HG02970 (cell line): ENCODE measurements around the gene NRAP.

ENCODE experiments used
- ATAC-seq: cut with Tn5 transposase; IDR thresholded peaks from one replicate; pipeline ENCODE4 v1.9.1; 2021; ENCODE audit warnings: mild to moderate bottlenecking, moderate library complexity, moderate number of reproducible peaks; ENCODE audit not compliant: unreplicated experiment, low FRiP score

Gene NRAP

DNA sequence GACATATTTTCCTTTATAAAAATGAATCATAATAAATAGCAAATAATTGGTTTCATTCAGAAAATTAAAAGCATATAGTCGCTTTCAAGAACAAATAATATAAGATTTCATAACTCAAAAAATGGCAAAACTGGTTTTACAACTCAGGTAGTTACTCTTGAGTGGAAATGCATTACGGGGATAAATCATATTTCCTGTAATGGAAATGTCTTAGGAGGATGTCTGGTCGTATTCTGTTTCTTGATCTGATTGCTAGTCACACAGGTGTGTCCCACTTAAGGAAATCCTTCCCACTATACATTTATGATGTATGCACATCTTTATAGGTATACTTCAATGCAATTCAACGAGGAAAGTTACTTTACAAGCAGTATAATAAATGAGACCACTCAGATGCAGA is 20.7 kb downstream of the NRAP start:
- ATAC-seq, result no peak

DNA sequence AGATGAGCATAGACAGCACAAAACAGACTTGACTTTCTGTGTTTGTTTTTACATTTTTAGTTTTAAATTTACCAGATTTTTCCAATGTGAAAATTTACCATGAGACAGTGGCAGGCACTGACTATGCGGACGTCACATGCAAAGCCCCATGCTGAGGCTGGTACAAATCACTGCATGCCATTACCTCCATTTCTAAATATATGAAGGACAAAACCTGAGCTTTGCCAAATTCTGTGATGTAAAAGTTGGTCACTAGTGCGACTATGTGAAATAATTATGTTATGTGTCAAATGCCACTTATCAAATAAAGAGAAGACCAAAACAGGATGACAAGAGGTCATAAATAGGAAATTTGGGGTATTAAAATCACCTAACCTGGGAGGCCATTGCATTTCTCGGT is 22.1 kb downstream of the NRAP start:
- ATAC-seq, result no peak

DNA sequence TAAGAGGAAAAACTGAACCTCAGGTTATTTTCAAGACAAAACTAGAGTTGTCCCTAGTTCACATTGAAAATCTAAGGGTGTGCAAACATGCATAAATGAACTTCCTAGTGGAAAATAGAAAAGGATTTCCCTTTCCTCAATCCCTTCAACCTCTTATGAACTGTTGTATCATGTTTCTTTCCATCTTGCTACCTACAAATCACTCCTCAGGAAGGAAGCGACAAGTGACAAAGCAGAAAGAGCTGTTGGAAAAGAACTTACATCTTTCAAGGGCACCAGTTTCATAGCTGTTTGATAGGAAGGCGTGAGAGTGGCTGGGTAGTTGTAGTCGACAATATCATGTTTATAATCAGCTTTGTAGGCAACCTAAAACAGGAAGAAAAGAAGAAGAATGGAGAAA is 23.9 kb downstream of the NRAP start:
- no peak for ATAC-seq

DNA sequence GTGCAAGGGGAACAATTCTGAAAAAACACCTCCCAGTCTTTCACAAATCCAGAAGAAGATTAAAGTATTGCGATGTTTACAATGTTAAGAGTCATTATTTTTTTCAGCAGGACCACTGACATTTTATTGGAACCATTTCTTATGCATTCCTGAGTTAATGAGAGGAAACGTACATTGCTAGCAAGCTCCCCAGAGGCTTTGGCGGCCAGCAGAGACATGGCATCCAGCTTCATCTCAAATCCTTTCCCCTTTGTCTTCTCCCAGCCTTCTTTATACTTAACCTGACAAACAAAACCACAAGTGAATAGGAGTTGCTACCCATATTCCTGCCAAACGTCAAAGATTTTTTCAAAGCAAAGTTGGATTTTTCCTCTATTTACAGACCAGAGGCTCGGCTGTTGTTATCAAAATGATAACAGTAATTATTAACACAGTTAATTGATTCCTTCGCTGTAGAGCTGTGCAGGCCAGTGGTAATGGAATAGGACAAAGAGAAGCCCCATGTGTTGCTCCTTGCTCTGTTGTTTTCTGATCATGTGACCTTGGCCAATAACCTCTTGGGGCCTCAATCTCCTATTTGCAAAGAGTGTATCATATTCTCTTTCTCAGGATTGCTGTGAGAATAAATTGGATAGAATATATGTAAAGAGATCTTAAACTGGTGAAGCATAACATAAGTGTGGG is 32.0 kb downstream of the NRAP start:
- ATAC-seq, result no peak

DNA sequence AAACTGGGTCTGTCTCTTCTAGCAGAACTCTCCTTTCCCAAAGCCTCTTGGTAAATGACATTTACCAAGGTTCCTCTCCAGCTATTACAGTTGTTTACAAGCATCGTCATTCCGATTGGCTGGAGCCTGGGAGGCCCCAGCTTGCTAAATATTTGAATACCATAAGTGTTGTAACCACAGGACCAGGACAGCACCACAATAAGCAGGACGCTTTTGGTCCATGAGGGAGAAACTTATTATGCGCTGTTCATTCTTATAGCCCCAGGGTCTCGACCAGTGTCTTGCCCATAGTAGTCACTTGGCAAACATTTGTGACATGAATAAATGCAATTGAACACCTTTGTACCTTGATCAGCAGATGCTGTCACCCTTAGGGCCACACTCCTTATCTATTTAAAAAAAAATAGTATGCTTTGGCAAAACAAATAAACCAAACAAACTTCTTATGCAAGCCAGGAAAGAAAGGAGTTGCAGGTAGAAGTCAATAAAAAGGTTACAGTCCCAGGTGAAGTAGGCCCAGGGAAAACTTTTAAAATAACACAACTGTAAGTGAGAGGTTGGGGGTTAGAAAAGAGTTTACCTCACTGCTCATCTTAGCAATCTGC is 32.8 kb downstream of the NRAP start:
- ATAC-seq, result no peak

DNA sequence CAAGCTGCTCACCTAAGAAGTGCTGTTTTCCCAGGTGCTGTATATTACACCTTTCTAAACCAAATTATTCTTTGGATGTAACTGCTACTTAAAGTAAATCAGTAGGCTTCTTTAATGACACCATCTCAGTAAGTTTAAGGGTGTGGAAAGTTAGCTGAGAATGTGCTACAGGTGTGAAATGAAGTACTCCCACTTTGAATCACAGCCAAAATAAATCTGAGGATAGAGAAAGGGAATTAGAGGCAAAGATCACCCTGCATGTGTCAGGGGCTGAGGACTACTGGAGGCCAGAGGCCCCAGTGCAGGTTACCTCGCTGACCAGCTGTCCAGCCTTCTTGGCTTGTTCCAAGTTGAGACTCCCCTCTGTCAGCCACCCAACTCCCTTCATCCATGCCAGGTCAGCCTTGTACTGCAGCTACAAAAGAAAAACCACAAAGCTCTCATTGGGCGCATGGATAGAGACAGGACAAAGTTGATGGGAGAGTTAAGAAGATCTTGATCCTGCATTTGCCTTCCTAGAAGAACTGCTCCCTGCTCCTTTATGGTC is 35.2 kb downstream of the NRAP start:
- no peak for ATAC-seq

DNA sequence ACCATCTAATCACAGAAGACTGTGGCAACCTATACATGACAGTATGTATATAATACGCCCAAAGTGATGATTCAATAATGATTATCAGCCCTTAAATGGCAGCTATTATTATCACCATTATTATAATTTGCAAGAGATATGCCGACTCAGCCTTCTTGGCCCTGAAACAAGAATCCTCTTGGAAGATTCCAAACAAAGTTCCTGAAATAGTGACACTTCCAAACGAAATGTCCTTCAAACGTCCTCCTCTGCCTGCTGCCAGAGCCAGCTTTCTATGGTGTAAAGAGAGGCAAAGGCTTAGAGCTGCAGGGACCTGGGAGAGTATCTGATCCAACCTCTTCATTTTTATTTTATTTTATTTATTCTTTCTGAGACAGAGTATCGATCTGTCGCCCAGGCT is 36.0 kb downstream of the NRAP start:
- no peak for ATAC-seq

DNA sequence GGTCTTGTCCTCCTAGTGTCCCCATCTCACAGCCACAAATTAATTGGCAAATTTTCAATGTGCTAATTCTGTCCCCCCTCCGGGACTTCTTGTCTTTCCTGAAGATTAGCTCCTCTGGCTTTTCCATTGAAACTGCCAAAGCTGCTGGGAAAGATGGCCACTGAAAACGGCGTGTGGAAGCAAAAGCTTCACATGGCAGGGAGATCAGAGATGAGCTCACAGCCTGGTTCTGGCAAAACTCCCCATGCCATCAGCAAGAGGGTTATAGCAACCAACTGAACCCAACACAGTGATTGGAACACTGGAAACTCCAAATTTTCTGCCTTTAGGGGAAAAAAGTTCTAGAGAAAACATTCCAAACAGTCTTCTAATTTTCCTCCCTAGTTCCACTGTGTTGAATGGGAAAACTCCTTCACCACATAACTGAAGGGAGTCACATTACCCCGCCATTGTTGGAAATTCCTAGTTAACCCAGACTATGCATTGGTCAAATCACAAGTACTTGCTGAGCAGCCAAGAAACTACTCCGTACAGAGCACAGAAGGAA is 37.0 kb downstream of the NRAP start:
- ATAC-seq, result no peak

DNA sequence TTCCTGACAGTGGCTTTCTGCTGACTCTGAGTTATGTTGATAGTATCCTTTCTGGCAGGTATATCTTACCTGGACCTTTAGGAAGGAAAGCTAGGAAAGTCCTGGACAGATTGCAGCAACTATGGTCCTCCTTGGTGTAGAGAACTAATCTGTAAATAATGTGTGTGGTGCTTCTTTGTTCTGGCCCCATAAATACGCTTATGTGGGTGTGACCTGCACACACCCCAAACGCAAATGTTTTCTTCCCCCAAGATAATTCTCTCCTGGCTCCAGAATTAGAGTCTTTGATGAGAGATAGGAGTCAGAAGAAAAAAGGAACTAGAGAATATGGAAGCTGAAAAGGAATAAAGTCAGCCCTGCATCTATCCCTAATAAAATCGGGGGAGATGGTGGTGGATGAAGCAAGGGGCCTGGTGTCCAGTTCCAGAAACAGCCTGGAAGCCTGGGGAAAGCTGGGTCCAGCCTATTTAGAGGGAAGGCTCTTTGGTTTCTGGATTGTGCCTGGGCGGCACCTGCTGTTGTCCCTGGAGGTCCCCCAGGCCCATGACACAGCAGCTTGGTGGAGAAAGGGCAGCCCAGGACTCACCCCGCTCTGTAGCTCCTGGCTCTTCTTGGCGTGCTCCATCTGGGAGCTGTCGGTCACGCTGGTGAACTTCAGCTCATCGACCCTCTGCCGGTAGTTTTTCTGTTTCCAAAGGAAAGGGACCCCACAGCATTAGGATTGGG is 38.2 kb downstream of the NRAP start:
- no peak for ATAC-seq

DNA sequence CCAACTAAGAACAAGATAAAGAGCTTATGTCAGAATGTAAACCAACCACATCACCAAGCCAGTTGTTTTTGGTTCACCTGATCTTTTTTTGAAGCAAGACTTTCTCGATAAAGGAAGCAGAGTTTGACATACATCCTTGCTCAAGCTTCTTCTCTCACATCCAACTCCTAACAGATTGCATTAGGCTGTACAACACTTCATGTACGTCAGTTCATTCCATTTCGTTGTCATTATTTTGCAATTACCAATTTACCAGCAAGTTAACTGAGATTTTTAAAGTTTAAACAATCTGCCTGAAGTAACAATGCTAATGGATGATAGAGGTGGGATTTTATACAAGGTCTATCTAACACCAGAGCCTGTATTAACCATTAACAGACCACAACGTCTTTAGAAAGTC is 41.0 kb downstream of the NRAP start:
- no peak for ATAC-seq

DNA sequence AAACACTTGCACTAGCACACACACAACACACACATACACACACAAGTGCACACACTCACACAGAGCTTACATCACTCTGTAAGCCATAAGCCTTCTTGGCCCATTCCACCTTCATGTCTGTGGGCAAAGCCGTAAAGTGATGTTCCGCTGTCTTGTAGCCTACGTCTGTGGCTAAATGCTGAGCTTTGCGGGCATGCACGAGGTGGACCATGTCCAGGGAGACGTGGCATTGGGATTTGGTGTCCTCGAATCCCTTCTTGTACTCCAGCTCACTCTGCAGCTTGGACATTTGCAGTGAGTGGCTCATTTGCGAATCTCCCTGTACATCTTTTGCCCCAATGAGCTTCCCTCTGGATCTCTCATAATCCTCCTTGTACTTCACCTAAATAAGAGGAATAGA is 42.0 kb downstream of the NRAP start:
- ATAC-seq, result no peak

DNA sequence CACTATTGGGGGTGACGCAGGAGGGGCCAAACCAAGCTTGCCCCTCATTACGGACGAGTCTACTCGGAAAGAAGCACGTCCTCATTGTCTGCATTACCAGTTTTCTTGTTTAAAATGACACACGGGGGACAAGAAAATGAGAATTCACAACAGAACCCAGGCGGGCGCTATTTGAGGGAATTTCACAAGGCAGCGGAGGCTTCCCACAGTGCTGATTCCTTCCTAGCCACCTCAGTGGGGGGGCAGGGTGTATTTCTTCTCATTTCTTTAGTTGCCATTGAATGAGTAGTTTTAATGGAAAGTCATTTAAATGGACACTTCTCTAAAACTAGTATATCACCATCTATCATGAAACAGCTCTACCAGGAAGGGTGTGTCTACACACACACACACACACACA is 42.9 kb downstream of the NRAP start:
- no peak for ATAC-seq

DNA sequence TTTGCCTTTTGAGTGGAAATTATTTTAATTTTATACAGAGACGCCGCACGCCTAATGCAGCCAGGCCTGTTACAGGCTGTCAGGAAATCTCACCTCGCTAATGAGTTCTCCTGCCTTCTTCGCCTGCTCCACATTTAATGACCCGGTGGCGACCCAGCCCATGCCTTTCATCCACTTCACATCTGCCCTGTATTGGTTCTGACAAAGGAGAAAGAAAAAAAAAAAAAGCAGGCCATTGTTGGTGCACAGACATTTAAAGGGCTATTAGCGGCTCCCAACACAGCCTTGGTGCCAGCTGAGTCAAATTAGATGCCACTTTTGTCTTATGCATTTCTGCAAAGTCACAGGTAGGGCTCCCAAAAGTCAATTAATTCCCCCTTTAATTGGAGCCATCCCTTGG is 43.3 kb downstream of the NRAP start:
- no peak for ATAC-seq

DNA sequence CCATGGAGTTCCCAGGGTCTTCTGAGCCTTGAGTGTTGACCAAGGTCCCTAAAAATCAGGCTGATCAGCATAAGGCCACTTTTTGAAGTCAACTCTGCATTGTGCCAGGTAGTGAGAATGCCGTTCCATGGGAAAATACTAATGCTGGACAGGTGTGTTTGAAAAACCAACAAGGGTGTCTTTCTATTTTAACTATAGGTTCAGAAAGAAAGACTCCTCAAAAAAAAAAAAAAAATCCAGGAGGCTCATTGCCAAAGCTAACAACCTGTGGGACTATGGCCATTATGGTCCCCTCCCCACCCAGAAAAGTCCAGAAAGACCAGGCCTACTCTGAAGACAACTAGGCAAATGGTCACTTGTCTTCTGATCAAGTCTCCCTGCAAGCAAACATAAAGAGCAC is 44.4 kb downstream of the NRAP start:
- ATAC-seq, result no peak

DNA sequence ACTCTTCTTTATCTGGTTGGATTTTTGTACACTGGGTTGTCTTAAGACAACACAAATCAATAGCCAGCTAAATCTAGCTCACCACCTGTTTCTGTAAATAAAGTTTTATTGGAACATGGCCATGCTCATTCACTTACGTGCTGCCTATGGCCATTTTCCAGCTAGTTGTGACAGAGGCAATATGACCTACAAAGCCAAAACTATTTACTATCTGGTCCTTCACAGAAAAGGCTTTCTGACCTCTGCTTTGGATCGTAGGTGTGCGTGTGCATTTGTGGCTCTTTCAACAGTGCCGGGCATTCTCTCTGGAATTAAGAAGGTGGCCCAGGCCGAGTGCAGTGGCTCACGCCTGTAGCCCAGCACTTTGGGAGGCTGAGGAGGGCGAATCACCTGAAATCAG is 45.5 kb downstream of the NRAP start:
- no peak for ATAC-seq

DNA sequence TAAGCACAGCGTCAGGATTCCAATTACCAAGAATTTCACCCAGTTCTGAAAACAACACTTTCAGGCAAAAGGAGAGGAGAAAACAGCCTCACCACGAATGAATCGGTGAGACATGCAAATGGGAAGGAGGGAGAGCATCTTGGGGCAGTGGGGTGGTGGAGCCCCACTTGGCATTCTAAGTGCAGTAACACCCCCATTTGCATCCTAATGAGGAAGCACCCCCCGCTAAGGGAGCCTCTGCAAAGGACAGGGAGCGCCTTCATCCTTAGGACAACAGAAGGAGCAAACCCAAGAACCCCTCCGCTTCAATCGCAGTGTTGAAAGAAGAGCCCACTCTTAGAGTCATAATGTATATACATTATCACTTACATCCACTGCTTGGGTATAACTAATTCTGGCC is 46.8 kb downstream of the NRAP start:
- ATAC-seq, result no peak

DNA sequence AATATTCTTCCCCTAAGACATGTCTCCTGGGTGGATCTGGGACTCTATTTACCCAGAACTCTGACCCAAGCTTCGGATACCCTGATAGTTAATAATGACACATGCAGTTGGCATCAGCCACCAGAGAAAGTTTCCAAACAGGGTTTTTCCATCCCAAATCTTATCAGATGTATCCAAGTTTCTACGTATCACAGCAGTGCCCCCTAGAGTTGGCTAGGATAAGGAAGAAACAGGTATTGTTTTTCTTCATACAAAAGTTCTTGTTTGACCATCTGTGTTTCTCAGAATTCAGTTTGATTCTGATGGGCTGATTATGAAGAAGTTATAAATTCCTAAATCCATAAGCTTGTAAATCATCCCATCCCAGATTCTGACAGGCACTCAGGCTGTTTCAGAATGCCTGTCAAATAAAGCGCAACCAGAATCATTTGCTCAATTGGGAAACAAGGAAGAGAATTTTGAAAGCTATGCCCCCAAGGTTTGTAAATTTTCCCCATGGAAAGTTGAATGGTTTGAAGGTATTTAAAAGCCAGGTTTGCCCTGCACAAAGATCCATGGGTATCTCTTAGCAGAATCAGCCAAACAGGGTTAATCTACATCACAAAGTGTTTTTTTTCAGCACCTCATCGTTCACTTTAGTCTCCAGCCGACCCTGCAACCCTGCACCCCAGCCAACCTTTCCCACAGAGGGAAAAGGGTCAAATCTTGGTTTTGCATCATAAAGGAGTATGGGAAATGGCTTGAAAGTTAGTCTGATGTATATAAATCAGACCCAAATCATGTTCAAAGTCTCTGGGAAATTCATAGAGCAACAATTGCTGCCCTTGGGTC is 47.4 kb downstream of the NRAP start:
- ATAC-seq, result no peak

DNA sequence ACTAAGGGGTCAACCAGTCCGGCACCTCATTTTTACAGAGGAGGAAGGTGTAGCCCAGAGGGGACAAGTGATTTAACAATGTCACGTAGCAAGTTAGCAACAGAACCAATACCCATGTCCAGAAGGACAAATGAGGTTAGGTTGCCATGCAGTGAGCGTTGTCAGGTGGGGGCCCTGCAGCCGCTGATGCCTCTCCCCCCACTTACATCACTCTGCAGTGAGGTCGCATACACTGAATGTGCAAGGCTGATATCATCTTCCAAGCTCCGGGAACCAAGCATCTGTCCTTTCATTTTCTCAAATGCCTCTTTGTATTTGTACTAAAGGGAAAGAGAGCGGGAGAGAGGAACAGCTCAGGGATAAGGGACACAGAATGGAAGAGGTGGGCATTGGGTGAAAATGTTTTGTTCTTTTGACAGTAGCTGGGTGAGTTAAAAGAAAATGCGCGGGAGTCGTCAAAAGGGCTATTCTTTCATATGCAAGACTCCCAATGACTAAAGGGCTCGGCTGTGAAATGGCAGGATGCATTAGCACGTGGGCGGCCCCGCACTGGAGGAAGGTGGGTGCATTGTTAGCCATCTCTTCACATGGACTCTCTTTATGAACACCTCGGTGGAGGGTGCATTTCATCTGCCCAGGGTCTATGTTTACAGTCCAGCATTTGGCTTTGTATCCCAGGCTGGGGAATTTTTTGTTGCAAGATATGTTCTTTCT is 49.7 kb downstream of the NRAP start:
- ATAC-seq, result no peak

DNA sequence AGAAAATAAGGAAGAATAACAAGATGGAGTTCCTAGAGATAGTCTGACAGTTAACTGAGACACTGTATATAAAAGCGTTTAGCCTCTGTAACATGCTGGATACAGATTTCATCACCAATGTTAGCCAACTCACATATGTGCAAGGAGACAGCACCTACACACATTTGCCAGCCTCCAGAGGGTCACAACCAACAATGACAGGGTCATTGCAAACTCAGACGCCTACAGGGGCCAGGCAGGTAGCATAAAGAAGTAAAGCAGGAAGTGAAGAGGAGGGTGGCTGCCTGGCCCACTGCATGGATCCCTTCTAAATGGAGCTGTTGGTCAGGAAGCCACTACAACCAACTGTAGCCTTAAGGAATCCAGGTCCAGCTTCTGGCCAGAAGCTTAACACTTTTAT is 50.4 kb downstream of the NRAP start:
- no peak for ATAC-seq

DNA sequence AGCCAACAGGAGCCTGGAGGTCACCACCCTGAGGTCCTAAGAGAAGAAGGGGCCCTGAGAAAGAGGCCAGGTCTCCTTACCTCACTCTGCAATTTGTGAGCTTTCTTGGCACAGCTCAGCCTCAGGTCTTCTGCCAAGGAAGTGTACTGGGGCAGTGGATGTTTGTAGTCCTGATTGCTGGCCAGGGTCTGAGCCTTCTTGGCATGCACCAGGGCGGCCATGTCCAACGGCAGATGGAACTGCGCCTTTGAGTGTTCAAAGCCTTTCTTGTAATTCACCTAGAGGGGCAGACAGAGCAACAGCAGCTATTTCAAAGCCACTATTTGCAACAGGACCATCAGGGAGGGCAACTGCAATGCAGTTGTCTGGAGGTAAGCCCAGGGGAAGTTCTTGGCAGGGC is 51.7 kb downstream of the NRAP start:
- no peak for ATAC-seq
